ENCODE measurements around the gene ZIC2.

- TF ChIP-seq ZNF404 (tag by site-specific recombination; IDR thresholded peaks at IDR 0.05) (no peak), CTCF (tag by site-specific recombination; IDR thresholded peaks at IDR 0.05) (no peak), ZNF157 (tag by site-specific recombination; IDR thresholded peaks at IDR 0.05) (no peak)
- TF ChIP-seq, protein P1, sequence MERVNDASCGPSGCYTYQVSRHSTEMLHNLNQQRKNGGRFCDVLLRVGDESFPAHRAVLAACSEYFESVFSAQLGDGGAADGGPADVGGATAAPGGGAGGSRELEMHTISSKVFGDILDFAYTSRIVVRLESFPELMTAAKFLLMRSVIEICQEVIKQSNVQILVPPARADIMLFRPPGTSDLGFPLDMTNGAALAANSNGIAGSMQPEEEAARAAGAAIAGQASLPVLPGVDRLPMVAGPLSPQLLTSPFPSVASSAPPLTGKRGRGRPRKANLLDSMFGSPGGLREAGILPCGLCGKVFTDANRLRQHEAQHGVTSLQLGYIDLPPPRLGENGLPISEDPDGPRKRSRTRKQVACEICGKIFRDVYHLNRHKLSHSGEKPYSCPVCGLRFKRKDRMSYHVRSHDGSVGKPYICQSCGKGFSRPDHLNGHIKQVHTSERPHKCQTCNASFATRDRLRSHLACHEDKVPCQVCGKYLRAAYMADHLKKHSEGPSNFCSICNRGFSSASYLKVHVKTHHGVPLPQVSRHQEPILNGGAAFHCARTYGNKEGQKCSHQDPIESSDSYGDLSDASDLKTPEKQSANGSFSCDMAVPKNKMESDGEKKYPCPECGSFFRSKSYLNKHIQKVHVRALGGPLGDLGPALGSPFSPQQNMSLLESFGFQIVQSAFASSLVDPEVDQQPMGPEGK (tag by site-specific recombination; IDR thresholded peaks at IDR 0.05) = no peak
- TF ChIP-seq, protein P2, sequence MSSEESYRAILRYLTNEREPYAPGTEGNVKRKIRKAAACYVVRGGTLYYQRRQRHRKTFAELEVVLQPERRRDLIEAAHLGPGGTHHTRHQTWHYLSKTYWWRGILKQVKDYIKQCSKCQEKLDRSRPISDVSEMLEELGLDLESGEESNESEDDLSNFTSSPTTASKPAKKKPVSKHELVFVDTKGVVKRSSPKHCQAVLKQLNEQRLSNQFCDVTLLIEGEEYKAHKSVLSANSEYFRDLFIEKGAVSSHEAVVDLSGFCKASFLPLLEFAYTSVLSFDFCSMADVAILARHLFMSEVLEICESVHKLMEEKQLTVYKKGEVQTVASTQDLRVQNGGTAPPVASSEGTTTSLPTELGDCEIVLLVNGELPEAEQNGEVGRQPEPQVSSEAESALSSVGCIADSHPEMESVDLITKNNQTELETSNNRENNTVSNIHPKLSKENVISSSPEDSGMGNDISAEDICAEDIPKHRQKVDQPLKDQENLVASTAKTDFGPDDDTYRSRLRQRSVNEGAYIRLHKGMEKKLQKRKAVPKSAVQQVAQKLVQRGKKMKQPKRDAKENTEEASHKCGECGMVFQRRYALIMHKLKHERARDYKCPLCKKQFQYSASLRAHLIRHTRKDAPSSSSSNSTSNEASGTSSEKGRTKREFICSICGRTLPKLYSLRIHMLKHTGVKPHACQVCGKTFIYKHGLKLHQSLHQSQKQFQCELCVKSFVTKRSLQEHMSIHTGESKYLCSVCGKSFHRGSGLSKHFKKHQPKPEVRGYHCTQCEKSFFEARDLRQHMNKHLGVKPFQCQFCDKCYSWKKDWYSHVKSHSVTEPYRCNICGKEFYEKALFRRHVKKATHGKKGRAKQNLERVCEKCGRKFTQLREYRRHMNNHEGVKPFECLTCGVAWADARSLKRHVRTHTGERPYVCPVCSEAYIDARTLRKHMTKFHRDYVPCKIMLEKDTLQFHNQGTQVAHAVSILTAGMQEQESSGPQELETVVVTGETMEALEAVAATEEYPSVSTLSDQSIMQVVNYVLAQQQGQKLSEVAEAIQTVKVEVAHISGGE (tag by site-specific recombination; conservative IDR thresholded peaks at IDR 0.05; ENCODE audit: low read depth) = no peak
Observed at GRCh38 chr13:100029933-100030332, 48.3 kb downstream of the ZIC2 start.
